OCI-LY7 (cell line): ENCODE measurements around the gene SMOC2.

Source experiments
- EZH2phosphoT487 ChIP-seq: fragments of 200-600 bp; sonication (generic); IDR thresholded peaks from 2 replicates; pipeline ENCODE4 v1.6.1; 2018; ENCODE audit warnings: low read depth, borderline replicate concordance, mild to moderate bottlenecking, mixed run types, antibody characterized with exemption, low read length, moderate library complexity, mixed read lengths
- TF ChIP-seq, protein P1 (sequence below): fragments of 200-600 bp; sonication (generic); conservative IDR thresholded peaks from 2 replicates; pipeline ENCODE4 v1.5.1; 2014; ENCODE audit warnings: mild to moderate bottlenecking, antibody characterized with exemption, low read length, moderate library complexity, mixed read lengths

DNA sequence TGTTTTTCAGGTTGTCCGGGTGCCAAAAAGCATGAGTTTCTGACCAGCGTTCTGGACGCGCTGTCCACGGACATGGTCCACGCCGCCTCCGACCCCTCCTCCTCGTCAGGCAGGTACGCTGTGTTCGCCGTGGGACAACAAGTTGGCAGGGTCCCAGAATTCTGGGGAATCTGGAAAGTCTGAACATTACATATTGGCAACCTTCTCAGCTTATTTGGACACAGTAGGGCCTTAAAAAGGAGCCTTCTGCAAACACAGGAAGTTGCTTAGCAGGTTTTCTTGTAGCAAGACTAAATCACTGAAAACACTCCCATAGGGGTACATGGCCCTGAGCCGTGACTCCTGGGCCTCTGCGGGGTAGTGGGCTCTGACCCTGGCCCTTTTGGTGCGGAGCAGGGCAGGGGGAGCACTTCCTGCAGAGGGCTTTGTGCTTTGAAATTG, 209.7 kb downstream of the SMOC2 start:
- TF ChIP-seq, protein P1, sequence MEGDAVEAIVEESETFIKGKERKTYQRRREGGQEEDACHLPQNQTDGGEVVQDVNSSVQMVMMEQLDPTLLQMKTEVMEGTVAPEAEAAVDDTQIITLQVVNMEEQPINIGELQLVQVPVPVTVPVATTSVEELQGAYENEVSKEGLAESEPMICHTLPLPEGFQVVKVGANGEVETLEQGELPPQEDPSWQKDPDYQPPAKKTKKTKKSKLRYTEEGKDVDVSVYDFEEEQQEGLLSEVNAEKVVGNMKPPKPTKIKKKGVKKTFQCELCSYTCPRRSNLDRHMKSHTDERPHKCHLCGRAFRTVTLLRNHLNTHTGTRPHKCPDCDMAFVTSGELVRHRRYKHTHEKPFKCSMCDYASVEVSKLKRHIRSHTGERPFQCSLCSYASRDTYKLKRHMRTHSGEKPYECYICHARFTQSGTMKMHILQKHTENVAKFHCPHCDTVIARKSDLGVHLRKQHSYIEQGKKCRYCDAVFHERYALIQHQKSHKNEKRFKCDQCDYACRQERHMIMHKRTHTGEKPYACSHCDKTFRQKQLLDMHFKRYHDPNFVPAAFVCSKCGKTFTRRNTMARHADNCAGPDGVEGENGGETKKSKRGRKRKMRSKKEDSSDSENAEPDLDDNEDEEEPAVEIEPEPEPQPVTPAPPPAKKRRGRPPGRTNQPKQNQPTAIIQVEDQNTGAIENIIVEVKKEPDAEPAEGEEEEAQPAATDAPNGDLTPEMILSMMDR, result no peak
- no peak for TF ChIP-seq EZH2phosphoT487
